Aorta (tissue), 5 donors: ENCODE measurements around the gene SYNGR4. TPM values are rescaled to one million over a fixed set of nuclear protein-coding genes. Genes with fewer than 3 reads are reported as not detected.

Source experiments
- ATAC-seq: fragments of 200-7000 bp; cut with Tn5 transposase; one replicate; pipeline ENCODE4 v1.9.1; 2022; ENCODE audit warnings: moderate library complexity; ENCODE audit not compliant: low FRiP score
- DNase-seq, 2 donors: peaks; one replicate each; pipeline ENCODE4 v3.0.0-alpha.2; 2020
- H3K27ac ChIP-seq, 2 donors: one replicate each; pipeline ENCODE4 v1.5.1; 2013; ENCODE audit warnings: low read length in 2 of 2, mild to moderate bottlenecking in 2 of 2, moderate library complexity in 2 of 2, control low read depth in 1 of 2, inconsistent platforms in 1 of 2, low read depth in 1 of 2
- H3K27me3 ChIP-seq, 2 donors: one replicate each; pipeline ENCODE4 v1.6.1; 2013; ENCODE audit warnings: control low read depth in 1 of 2, low read length in 1 of 2, mild to moderate bottlenecking in 1 of 2, moderate library complexity in 1 of 2; ENCODE audit not compliant: insufficient read depth in 2 of 2, control insufficient read depth in 1 of 2
- H3K36me3 ChIP-seq, 2 donors: one replicate each; pipeline ENCODE4 v1.6.1; 2013; ENCODE audit warnings: control low read depth in 1 of 2, low read length in 1 of 2, mild to moderate bottlenecking in 1 of 2; ENCODE audit not compliant: insufficient read depth in 2 of 2, control insufficient read depth in 1 of 2
- H3K4me1 ChIP-seq, 2 donors: one replicate each; pipeline ENCODE4 v1.6.1; 2013; ENCODE audit warnings: low read length in 2 of 2, control low read depth in 1 of 2, mild to moderate bottlenecking in 1 of 2, moderate library complexity in 1 of 2; ENCODE audit not compliant: insufficient read depth in 2 of 2, control insufficient read depth in 1 of 2
- H3K4me3 ChIP-seq, 2 donors: one replicate each; pipeline ENCODE4 v1.5.1; 2013; ENCODE audit warnings: low read length in 2 of 2, control low read depth in 1 of 2, mild to moderate bottlenecking in 1 of 2
- H3K9me3 ChIP-seq: one replicate; pipeline ENCODE4 v1.6.1; 2013; ENCODE audit warnings: mild to moderate bottlenecking, low read length; ENCODE audit not compliant: control insufficient read depth
- WGBS, 2 donors: extraction: QIAGEN DNeasy Blood & Tissue Kit; methylation state at CpG; one replicate each; pipeline ENCODE4 v1.1.7; 2013; 5-methylcytosine and 5-hydroxymethylcytosine counted together
- intact Hi-C, 2 donors: fragments of 100-400 bp; cut with DNase I; formaldehyde crosslinking; loops; one replicate each; pipeline versions ENCODE4 v1.14.2 to v1.15.0; 2022
- polyA plus RNA-seq, 2 donors: library from polyadenylated mRNA; stranded (reverse); fragments of 200-250 nt; gene quantifications; one replicate each; pipeline ENCODE4 v1.2.3, GENCODE V29; 2013
- total RNA-seq, 2 donors: library from RNA; stranded (reverse); fragmentation: NEBNext Ultra II Directional; extraction: Animal tissue kit (Norgen Biotek cat#: 25700); gene quantifications; one replicate each; pipeline ENCODE4 v1.2.1, GENCODE V29; 2021
- donor health status: healthy with polysubstance abuse.
- donor health status: Bipolar disorder and iron deficiency.
- donor health status: DM: no; HTN: no; CAD: no.
- donor health status: DM: no; HTN: no; CAD: no.
- donor health status: DM: yes; HTN: yes; CAD: no.

SYNGR4 gene
- total and polyA plus RNA-seq, 4 donors, result not detected

- 93% methylated on average over 14 of the region's 14 CpGs for WGBS, 2 donors
- Histone ChIP-seq H3K27ac (no peak overlapping the region), H3K4me3 (no peak overlapping the region), H3K36me3 (no peaks in the 10 kb centered on the region), H3K27me3 (no peaks in the 10 kb centered on the region), H3K4me1 (no peaks in the 10 kb centered on the region), H3K9me3 (no peaks in the 10 kb centered on the region)
- ATAC-seq, result no peak
- intact Hi-C loops, result loop anchor here in 1 of 2 donors (10.0 kb wide), 2 partner anchors 74 to 246 kb away; no protein-coding TSS in a partner anchor
- no peak for DNase-seq
These were observed 25.2 kb upstream of the SYNGR4 start for GRCh38 chr19:48338802-48339503.

GRCh38 chr19:48340995-48341394 lies 23.2 kb upstream of the SYNGR4 start:
- no peak for DNase-seq
- WGBS, 2 donors, result 94% methylated on average over 11 of the region's 11 CpGs
- intact Hi-C loops, result no loop called here
- H3K4me3 ChIP-seq, result no peak overlapping the region
- H3K4me1 ChIP-seq, result no peaks in the 10 kb centered on the region
- H3K36me3 ChIP-seq, result no peaks in the 10 kb centered on the region
- no peaks in the 10 kb centered on the region for H3K9me3 ChIP-seq
- no peaks in the 10 kb centered on the region for H3K27me3 ChIP-seq
- H3K27ac ChIP-seq, result no peak overlapping the region
- ATAC-seq, result no peak

GRCh38 chr19:48341515-48342413 lies 22.4 kb upstream of the SYNGR4 start:
- no peak for DNase-seq
- Histone ChIP-seq H3K27me3 (no peaks in the 10 kb centered on the region), H3K36me3 (no peaks in the 10 kb centered on the region), H3K27ac (no peak overlapping the region), H3K4me1 (no peaks in the 10 kb centered on the region), H3K9me3 (no peaks in the 10 kb centered on the region), H3K4me3 (no peak overlapping the region)
- intact Hi-C loops, result no loop called here
- 94 to 96% methylated on average over 10 of the region's 10 CpGs for WGBS, 2 donors
- ATAC-seq, result no peak

- no peaks in the 10 kb centered on the region for H3K9me3 ChIP-seq
- H3K27me3 ChIP-seq, result no peaks in the 10 kb centered on the region
- H3K4me3 ChIP-seq, result no peak overlapping the region
- intact Hi-C loops, result no loop called here
- DNase-seq (no peak), ATAC-seq (no peak)
- no peaks in the 10 kb centered on the region for H3K4me1 ChIP-seq
- H3K36me3 ChIP-seq, result no peaks in the 10 kb centered on the region
- 88 to 94% methylated on average over 20 of the region's 20 CpGs for WGBS, 2 donors
- H3K27ac ChIP-seq, result no peak overlapping the region
These were observed 21.8 kb upstream of the SYNGR4 start for GRCh38 chr19:48342414-48342738.

GRCh38 chr19:48342841-48343540 lies 21.2 kb upstream of the SYNGR4 start:
- Histone ChIP-seq H3K4me1 (no peaks in the 10 kb centered on the region), H3K27me3 (no peaks in the 10 kb centered on the region), H3K9me3 (no peaks in the 10 kb centered on the region), H3K4me3 (no peak overlapping the region), H3K36me3 (no peaks in the 10 kb centered on the region), H3K27ac (no peak overlapping the region)
- ATAC-seq, result no peak
- DNase-seq, result no peak
- intact Hi-C loops, result no loop called here
- WGBS, 2 donors, result 93 to 95% methylated on average over 23 of the region's 23 CpGs

- H3K36me3 ChIP-seq, result no peaks in the 10 kb centered on the region
- DNase-seq, result no peak
- ATAC-seq, result no peak
- 93 to 98% methylated on average over 6 of the region's 6 CpGs for WGBS, 2 donors
- intact Hi-C loops, result no loop called here
- no peaks in the 10 kb centered on the region for H3K27me3 ChIP-seq
- no peaks in the 10 kb centered on the region for H3K4me1 ChIP-seq
- H3K4me3 ChIP-seq, result no peak overlapping the region
- H3K9me3 ChIP-seq, result no peaks in the 10 kb centered on the region
- H3K27ac ChIP-seq, result no peak overlapping the region
These were observed 19.3 kb upstream of the SYNGR4 start for GRCh38 chr19:48344892-48345291.

- ATAC-seq, result no peak
- intact Hi-C loops, result no loop called here
These were observed 18.0 kb upstream of the SYNGR4 start for GRCh38 chr19:48346191-48346590.

GRCh38 chr19:48348045-48348444 lies 16.1 kb upstream of the SYNGR4 start:
- H3K4me3 ChIP-seq, result no peak overlapping the region
- intact Hi-C loops, result no loop called here
- no peaks in the 10 kb centered on the region for H3K36me3 ChIP-seq
- no peaks in the 10 kb centered on the region for H3K9me3 ChIP-seq
- no peaks in the 10 kb centered on the region for H3K4me1 ChIP-seq
- no peak for DNase-seq
- H3K27me3 ChIP-seq, result no peaks in the 10 kb centered on the region
- no peak overlapping the region for H3K27ac ChIP-seq
- WGBS, 2 donors, result 78 to 79% methylated on average over 5 of the region's 5 CpGs
- ATAC-seq, result no peak

More at GRCh38 chr19:48346191-48346590, 18.0 kb upstream of the SYNGR4 start:
- no peak overlapping the region for H3K4me3 ChIP-seq
- no peaks in the 10 kb centered on the region for H3K27me3 ChIP-seq
- WGBS, 2 donors, result 88 to 94% methylated on average over 2 of the region's 2 CpGs
- H3K27ac ChIP-seq, result no peak overlapping the region
- no peak for DNase-seq
- no peaks in the 10 kb centered on the region for H3K4me1 ChIP-seq
- no peaks in the 10 kb centered on the region for H3K9me3 ChIP-seq
- H3K36me3 ChIP-seq, result no peaks in the 10 kb centered on the region
